Measurements from ENCODE around the gene MAP2K3.
"Not testable (repeated sequence)": the region's sequence is repeated elsewhere in the genome, so short reads cannot be mapped to it uniquely, and the experiment has no call there.

Gene MAP2K3

GRCh38 chr17:21350495-21350894 lies 66.0 kb downstream of the MAP2K3 start:
- DNase-seq (ENCODE audit: low read depth in 2 of 3, low spot score in 2 of 3), result not testable (repeated sequence)

- DNase-seq (ENCODE audit: low read depth in 2 of 3, low spot score in 2 of 3), result no peak
Measured at GRCh38 chr17:21351366-21352065, 67.0 kb downstream of the MAP2K3 start.

GRCh38 chr17:21352221-21352980 lies 67.9 kb downstream of the MAP2K3 start:
- DNase-seq (ENCODE audit: low read depth in 2 of 3, low spot score in 2 of 3), result no peak

GRCh38 chr17:21352981-21353265 lies 68.4 kb downstream of the MAP2K3 start:
- no peak for DNase-seq (ENCODE audit: low read depth in 2 of 3, low spot score in 2 of 3)

GRCh38 chr17:21353326-21354010 lies 69.0 kb downstream of the MAP2K3 start:
- DNase-seq (ENCODE audit: low read depth in 2 of 3, low spot score in 2 of 3), result no peak

- no peak for DNase-seq (ENCODE audit: low read depth in 2 of 3, low spot score in 2 of 3)
Measured at GRCh38 chr17:21354796-21355385, 70.4 kb downstream of the MAP2K3 start.

- no peak for DNase-seq (ENCODE audit: low read depth in 2 of 3, low spot score in 2 of 3)
Measured at GRCh38 chr17:21355586-21355985, 71.1 kb downstream of the MAP2K3 start.

GRCh38 chr17:21356537-21357127 lies 72.1 kb downstream of the MAP2K3 start:
- DNase-seq (ENCODE audit: low read depth in 2 of 3, low spot score in 2 of 3), result no peak

GRCh38 chr17:21357281-21357680 lies 72.8 kb downstream of the MAP2K3 start:
- DNase-seq (ENCODE audit: low read depth in 2 of 3, low spot score in 2 of 3), result no peak

- DNase-seq (ENCODE audit: low read depth in 2 of 3, low spot score in 2 of 3), result no peak
Measured at GRCh38 chr17:21357696-21358656, 73.5 kb downstream of the MAP2K3 start.

- DNase-seq (ENCODE audit: low read depth in 2 of 3, low spot score in 2 of 3), result no peak
Measured at GRCh38 chr17:21358682-21359482, 74.4 kb downstream of the MAP2K3 start.

GRCh38 chr17:21359483-21359840 lies 75.0 kb downstream of the MAP2K3 start:
- DNase-seq (ENCODE audit: low read depth in 2 of 3, low spot score in 2 of 3), result no peak

- no peak for DNase-seq (ENCODE audit: low read depth in 2 of 3, low spot score in 2 of 3)
Measured at GRCh38 chr17:21360048-21360447, 75.5 kb downstream of the MAP2K3 start.

GRCh38 chr17:21361020-21361809 lies 76.7 kb downstream of the MAP2K3 start:
- DNase-seq (ENCODE audit: low read depth in 2 of 3, low spot score in 2 of 3), result no peak

- no peak for DNase-seq (ENCODE audit: low read depth in 2 of 3, low spot score in 2 of 3)
Measured at GRCh38 chr17:21362331-21362931, 77.9 kb downstream of the MAP2K3 start.

- DNase-seq (ENCODE audit: low read depth in 2 of 3, low spot score in 2 of 3), result no peak
Measured at GRCh38 chr17:21363776-21364642, 79.5 kb downstream of the MAP2K3 start.

All from activated CD8-positive, alpha-beta memory T cell treated with anti-CD3 and anti-CD28 coated beads for 48 hours (primary cell).